COLO829 (cell line): Measurements from ENCODE around the gene FN1.
"Not testable (repeated sequence)": the region's sequence is repeated elsewhere in the genome, so short reads cannot be mapped to it uniquely, and the experiment has no call there.

ENCODE experiments used
- DNase-seq: peaks from one replicate; pipeline ENCODE4 v3.0.0; 2012; ENCODE audit warnings: low spot score

FN1 gene

DNA sequence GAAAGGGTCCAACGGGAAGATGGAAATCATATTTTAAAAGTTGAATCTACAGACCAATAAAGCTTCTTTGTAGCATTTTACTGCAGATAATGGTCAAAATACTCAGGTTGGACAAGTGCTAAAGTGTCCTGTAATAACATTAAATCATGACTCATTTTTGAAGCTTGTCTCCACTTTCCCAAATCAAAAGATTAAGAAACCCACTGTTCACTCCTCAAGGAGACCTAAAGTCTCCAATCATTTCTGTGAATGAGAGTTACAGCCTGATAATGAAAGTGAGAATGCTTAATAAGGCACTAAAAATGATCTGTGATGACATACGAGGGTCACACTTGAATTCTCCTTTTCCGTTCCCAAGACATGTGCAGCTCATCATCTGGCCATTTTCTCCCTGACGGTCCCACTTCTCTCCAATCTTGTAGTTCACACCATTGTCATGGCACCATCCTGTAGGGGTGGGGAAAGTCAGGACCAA lies 70.6 kb downstream of the FN1 start:
- DNase-seq, result no peak

DNA sequence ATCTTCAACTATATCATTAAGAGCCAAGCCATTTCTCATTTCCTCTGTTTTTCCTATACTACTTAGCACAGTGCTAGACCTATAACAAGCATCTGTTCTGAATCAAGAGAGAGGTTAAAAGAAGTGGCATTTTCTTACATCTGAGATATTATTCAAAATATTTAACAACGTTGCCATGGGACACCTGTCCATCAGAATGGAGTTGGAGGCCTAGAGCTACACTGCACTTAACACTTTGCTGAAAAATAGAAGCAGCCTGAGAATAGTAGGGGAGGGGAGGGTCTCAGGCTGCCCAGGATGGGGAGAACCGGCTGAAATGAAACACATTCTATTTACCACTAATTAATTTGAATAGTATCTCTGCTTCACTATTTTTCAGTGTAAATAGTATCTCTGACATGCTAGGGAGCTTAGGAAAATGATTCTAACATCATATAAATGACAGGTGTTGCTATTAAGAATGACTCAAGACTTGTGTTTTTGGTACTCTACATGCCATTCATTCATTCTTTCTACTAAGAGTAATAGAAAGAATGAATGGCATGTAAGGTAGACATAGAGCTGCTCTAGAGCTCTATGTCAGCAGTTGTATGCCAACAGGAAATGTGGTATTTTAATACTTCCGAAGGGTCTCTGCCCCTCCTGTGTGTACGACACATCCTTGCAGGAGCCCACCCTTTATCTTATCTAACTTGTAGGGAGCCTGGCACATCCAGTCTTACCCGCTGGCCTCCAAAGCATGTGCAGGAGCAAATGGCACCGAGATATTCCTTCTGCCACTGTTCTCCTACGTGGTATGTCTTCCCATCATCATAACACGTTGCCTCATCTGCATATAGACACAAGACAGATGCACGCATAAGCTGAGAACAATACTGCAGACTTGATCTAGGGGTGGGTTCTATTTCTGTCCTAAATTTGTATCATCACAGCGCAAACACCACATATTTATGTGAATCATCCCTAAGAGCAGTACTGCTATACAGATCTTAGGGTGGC lies 71.4 kb downstream of the FN1 start:
- DNase-seq, result no peak

DNA sequence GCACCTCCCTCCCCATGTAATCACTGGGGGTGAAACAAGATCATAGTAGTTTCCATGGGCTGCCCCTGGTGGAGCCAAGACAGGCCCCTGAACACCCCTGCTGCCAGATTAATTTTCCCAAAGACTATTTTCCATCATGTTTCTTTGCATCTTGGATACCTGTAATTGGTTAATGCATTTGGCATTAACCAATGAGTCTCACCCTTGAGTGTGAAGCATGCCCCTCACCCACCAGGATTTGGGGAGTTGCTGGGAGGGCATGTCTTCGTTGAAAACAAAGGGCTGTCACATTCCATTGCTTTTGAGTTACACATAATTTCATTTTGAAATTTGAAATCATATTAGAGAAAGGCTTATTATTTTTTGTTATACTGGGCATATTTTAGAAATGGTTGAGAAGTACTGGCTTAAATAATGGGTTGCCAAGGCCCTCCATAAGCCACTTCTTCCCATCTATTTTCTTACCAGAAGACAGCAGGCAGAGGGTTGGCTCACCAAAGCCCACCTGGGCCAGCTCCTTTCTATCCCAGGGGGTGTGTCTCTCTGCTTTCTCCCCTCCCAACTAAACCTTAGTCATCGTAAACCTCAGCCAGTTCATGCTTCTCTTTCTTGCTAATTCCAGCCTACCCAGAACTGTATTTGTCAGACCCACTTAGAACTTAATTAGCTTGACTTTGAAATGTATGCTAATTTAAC lies 72.3 kb downstream of the FN1 start:
- no peak for DNase-seq

DNA sequence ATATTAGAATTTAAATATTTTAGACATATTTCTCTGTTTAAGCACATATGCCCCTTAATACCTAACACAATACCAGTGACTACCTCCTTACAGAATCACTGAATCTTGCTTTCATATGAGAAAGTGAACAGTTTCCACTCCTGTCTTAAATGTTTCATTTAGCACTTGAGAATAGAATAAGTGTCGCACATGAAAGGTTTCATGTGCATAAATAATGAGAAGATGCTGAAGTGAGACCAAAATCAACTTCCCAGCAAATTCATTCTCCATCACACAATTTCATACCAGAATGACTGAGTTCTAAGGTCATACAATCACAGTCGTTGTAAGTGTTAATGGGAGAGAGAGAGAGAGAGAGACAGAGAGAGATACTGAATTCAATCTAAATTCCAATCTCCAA lies 72.8 kb downstream of the FN1 start:
- DNase-seq, result no peak

DNA sequence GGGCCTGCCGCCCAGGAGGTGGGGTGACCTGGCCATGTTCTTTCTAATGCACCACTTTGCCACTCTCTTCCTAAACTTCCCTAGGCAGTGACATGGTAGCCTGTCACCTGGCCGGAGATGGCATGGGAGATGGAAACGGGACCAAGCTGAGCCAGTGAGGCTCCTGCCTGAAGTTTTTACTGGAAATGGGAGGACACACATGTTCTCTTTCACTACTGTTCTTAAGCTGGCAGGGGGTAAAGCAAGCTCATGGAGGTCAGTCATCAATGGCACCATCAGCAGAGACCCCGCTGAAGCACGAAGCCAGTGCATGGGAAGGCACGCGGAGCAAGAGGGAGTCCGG lies 73.3 kb downstream of the FN1 start:
- no peak for DNase-seq

DNA sequence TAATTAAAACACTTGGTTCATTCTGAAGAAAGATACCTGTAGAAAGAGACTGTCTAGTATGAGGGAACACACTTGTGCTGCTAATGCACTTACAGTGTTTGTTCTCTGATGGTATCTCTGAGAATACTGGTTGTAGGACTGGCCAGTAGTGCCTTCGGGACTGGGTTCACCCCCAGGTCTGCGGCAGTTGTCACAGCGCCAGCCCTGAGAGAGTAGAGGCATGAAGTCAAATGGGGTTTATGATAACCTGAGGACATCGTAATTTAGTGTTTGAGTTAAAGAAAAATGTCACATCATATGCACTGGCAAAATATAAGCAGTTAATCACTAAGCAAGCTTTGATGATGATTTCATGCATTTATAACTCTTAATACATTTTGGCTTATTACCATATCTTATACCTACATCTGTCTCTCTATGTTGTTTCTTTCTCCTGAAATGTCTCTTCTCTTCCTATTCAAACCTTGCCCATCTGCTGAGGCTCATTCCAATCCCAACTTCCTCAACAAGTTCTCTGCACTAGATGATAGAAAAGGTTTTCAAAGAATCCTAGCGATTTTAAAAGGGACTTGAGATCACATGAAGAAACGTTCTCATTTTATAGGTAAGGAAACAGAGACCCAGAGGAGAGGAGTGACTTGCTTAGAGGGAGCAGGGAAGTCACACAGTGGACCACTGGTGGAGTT lies 73.8 kb downstream of the FN1 start:
- no peak for DNase-seq

DNA sequence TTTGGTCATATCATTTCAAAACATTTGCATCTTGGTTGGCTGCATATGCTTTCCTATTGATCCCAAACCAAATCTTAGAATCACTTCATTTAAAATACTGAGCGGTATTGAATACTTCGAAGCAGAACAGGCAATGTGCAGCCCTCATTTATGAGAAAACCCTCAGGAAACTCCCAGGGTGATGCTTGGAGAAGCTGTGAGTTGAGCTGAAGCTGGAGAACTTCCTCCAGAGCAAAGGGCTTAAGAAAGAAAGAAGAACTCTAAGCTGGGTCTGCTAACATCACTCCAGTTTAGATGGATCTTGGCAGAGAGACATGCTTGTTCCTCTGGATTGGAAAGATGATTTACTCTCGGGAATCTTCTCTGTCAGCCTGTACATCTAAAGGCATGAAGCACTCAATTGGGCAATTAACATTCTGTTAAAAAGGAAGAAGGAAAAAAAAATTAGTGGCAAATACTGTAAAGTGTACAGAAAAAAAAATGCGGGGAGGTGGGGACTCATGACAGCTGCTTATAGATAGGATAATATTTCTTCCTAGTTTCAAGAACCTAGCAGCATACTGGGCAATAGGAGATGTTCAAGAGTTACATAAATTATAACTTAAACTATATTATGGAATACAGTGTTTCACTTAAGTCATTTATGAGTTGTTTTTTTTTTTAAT lies 74.5 kb downstream of the FN1 start:
- DNase-seq, result no peak

DNA sequence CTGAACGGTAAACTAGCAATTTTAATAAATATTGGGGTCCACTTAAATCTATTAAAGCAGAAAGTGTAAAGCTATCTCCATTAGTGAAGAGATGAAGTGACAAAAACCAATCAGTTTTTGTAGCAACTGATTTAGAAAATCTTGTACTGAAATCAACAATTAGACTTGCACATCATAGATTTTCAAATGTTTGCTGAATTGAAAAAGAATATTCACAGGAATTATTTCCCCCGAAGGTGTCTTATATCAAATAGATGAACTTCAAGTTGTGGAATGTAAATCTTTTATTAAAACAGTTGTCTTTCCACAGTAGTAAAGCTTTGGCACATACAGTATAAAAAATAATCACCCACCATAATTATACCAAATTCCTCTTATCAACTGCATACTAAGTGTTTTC lies 75.3 kb downstream of the FN1 start:
- no peak for DNase-seq

DNA sequence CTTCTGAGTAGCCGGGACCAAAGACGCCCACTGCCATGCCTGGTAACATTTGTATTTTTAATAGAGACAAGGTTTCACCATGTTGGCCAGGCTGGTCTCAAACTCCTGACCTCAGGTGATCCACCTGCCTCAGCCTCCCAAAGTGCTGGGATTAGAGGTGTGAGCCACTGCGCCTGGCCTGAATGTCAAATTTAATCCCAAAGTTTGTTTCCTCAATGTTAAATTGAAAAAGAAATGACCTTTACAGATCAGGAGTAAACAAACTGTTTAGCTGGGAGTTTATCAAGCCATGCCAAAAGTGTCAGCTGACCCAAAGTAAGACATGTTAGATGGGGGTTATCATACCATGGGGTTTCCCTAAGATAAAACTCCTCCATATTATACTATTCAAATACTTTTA lies 75.8 kb downstream of the FN1 start:
- DNase-seq, result not testable (repeated sequence)

DNA sequence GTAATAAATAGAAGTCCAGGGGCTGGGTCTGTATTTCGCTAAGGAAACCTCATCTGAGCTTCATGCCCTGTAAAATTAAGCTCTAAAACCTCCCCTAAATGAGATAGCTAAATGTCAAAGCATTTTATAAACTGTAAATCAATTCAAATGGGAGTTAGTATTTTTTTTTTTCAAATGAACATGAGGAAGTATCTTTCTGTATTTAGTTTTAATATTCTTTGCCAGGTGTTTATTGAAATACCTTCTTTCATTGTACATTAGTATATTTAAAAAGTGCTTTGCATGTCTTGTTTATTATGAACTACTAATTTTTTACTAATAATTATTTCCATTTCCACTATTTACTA lies 76.3 kb downstream of the FN1 start:
- no peak for DNase-seq

DNA sequence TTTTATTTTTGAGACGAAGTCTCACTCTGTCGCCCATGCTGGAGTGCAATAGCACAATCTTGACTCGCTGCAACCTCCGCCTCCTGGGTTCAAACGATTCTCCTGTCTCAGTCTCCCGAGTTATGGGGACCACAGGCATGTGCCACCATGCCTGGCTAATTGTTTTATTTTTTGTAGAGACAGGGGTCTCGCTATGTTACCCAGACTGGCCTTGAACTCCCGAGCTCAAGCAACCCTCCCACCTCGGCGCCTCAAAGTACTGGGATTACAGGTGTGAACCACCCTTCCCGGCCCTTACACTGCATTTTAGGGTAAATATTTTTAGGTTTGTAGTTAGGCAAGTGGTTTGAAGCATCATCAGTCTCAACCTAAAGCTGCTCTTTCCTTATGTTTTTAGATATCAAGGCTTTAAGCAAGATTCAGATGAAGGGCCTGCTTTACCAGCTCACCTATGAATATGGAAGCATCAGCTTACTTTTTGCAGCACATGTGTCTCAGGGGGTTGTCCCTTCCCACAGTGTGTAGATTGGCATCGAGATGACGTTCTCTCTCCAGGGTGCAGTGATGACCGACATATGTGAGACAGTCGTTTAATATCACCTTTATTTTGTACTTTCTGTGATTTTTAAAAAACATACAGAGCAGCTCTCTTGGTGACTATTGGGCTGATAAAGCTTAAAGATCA lies 76.8 kb downstream of the FN1 start:
- no peak for DNase-seq

DNA sequence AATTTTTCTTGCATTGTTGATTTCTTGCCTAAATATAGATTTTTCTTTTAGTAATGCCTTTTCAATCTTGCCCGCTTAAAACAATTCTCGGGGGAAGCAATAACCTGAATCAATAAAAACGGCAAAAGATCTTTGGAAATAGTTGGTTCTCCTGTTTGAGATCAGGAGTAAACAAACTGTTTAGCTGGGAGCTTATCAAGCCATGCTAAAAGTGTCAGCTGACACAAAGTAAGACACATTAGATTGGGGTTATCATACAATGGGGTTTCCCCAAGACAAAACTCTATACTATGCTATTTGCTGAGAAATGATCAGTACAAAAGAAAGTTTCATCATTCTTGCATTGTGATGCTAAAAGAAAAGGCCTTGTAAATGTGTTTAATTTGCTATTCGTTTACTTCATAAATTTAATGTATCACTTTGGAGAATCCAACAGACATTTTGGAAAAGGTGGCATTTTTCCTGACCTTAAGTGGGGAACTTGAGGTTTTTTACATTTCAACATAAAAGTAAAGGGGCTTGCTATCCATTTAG lies 77.5 kb downstream of the FN1 start:
- no peak for DNase-seq

DNA sequence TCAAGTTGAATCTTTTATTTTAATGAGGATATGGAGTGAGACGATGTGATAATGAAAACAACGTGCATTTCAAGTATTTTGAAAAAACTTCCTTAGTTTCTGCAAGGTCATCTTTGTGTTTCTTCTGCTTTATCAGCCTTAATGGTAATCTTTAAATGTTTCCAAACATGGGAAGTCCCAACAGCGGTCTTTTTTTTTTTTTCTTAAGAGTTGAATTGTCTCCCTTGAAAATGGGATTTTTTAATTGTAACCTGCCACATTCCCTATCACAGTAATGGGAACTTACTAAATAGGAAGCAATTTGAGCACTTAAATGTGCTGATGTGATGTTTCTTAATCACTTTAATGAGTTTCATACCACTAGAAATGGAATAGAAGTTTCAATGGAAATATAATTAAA lies 78.2 kb downstream of the FN1 start:
- DNase-seq, result no peak

DNA sequence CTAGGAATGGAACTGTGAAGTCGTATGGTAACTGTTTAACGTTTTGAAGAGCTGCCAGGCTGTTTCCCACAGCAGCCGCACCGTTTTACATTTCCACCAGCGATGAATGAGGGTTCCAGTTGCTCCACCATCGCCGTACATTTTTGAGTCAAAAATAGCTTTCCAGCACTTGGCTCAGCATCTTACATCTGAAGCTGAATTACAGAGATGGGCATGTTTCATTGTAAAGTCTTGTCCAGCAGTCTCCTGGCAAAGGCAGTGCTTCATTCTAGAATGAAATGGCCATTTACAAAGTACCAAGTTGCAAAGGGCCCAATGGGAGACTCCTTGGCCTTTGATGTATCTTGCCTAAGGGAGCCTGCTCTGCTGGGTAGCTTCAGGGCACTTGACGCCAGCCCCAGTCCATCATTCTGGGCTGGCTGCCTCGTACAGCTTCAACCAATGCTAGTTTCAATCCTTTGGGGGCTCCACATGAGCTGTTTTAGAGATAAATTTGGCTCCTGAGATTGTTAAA lies 78.9 kb downstream of the FN1 start:
- no peak for DNase-seq

DNA sequence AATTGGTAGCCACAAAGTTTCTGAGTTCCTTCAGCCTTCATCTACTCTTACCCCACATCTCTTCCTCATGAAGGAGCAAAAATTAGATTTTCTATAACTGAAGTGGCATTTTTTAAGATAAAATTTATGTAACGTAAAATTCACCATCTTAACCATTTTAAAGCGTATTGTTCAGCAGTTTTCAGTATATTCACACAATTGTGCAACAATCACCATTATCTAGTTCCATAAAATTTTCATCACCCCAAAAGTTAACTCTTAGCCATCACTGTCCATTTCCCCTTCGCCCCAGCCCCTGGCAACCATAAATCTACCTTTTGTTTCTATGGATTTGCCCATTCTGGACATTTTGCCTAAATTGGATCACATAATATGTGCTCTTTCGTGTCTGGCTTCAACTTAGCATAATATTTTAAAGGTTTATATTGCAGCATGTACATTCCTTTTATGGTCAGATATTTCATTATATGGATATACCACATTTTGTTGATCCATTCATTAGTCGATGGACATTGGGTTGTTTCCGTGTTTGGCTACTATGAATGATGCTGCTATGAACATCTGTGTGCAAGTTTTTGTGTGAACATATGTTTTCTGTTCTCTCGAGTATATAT lies 79.4 kb downstream of the FN1 start:
- no peak for DNase-seq

DNA sequence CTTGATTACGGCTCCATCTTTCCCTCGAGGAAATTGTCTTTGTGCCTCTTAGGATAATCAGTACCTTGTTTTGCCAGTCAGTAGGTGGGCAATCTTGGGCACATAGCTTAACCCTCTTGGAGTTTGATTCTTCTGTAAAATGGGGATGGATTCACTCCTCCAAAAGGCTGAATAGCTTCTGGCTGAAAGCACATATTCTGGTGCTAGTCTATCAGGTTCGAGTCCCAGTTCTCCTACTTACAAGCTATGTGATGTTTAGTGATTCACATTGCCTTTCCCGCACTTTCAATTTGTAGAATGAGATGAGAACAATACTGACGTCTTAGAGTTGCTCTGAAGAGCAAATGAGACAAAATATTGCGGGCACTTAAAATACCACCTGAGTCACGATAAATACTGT lies 80.1 kb downstream of the FN1 start:
- no peak for DNase-seq

DNA sequence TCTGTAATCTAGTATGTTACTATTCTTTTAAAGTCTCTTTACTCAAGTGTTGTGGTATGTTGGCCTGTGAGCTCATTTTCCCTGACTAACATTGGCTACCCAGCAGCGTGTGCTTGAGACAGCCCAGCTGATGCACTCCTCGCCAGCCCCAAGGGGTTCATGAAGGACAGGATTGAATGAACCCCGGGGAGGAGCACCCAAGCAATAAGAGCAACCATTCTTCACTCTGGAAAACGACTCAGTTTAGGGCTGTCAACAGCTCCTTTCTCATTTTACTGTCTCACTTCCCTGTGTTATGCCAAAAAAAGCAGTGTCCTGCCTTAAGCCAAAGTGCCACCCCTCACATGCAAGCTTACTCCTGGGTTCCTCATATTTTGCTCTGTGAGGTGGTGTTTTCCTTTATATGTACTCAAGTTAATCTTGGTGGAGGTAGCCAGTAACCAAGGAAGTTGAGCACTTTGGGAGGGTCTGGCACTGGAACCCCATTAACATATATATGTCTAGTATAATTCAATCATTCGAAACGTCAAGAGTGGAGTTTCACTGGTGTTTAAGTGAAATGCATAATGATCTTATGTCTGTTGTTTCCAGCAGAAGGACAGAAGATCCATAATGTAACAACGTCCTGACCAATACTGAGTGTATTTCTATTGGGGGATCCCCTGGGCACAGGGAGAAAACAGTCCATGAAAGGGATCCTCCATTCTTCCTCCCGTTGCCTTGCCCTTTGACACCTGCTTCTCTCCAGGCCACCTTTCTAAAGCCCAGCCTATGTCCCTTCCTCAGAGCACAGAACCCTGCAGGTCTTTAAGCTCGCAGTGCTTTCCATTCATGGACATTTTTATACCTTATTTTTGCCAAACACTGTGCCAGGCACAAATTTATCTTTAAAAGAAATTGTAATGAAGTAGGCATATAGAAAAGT lies 80.8 kb downstream of the FN1 start:
- no peak for DNase-seq

DNA sequence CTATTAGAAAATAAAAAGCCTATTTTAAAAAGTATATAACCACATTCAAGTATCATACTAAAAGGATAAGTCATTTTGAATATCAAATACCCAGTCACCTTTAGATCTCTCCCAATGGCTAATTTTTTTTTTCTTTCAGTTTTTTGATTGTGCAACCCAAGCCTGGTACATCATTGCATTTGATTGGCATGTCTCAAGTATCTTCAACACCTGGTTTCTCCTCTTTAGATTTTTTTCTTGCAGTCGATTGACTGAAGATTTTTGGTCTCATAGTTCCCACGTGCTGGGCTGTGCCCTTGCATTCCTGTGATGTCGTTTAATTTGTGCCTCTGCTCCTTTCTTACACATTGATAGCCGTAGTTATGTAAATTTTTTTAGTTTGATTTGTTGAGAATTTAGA lies 83.3 kb downstream of the FN1 start:
- no peak for DNase-seq

DNA sequence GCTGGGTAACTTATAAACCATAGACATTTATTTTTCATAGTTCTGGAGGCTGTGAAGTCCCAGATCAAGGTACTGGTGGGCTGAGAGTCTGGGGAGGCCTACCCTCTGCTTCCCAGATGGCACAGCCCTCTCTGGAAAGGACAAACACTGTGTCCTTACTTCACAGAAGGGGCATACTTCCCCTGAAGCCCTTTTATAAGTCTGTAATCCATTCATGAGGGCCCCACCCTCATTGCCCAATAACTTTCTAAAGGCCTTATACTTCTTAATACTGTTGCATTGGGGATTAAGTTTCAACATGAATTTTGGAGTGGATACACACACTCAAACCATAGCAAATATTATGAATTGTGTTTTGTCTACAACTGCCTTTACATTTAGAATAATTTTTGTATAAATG lies 88.0 kb downstream of the FN1 start:
- DNase-seq, result no peak
